ENCODE measurements around the gene BAHCC1. TPM values are rescaled to one million over a fixed set of nuclear protein-coding genes. Genes with fewer than 3 reads are reported as not detected.

Gene BAHCC1
- total and polyA plus RNA-seq, 2 of the 8 experiments (the other 6 are each of a cell fraction or from before 2014, with no cell fraction given) = 0.26 to 0.58 TPM

DNA sequence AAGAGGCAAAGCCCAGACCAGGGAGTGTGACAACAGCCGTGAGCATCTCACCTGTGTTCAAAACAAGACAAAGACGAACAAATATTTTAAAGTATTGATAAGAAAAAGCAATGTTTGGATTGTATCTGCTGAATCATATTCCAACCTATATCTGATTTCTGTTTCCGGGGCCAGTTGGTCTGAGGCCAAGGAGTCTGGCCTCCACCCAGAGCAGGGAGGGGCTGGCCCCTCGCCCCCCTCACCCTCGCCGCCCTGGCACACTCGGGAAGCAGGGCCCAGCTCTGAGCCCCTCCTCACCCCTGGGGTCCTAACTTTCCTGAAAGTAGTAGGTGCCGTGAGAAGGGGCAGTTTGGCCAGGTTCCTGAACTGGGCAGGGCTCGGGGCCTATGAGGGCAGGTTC is 69.3 kb downstream of the BAHCC1 start:
- CTCF ChIA-PET (ENCODE audit: partially characterized antibody) = interaction anchor here (1.7 kb wide), 1 partner anchor 24 kb away, joined by 4 read pairs; no protein-coding TSS in a partner anchor
- H3K4ac ChIP-seq (replicated peaks; ENCODE audit: insufficient read length, low read depth, low read length) = no peak overlapping the region
- H3K56ac ChIP-seq (replicated peaks; ENCODE audit: insufficient read length, low read depth, low read length) = no peak overlapping the region
- H3K14ac ChIP-seq (ENCODE audit: insufficient read length) = no peak overlapping the region
- H3K27me3 ChIP-seq (replicated peaks in 1 of 4; ENCODE audit: control insufficient read depth in 3 of 4, extremely low read depth in 1 of 4, insufficient read depth in 3 of 4, low read length in 3 of 4) = no peaks in the 10 kb centered on the region
- H3K18ac ChIP-seq (ENCODE audit: extremely low read depth, low read length) = no peak overlapping the region
- H2BK12ac ChIP-seq (ENCODE audit: low read depth, low read length) = no peak overlapping the region
- H4K5ac ChIP-seq (ENCODE audit: insufficient read length, low read depth, low read length) = no peak overlapping the region
- DNase-seq (ENCODE audit: low read depth in 1 of 2, low spot score in 2 of 2) = no peak
- no peak overlapping the region for H2BK120ac ChIP-seq (replicated peaks; ENCODE audit: low read depth, low read length)
- no peak overlapping the region for H2AFZ ChIP-seq (ENCODE audit: low read length)
- no peak overlapping the region; the same call in 1 of the 2 replicates for H4K8ac ChIP-seq (ENCODE audit: extremely low read depth, insufficient read depth, low read length)
- no peak for FAIRE-seq
- no peaks in the 10 kb centered on the region for H3K9me3 ChIP-seq (ENCODE audit: insufficient read depth in 2 of 2, low read depth in 1 of 2, low read length in 1 of 2)
- TF ChIP-seq CHD1 (IDR thresholded peaks at IDR 0.05; ENCODE audit: low read depth, low read length) (no peak), FOSL1 (IDR thresholded peaks at IDR 0.05; ENCODE audit: insufficient read depth, low read depth, low read length) (no peak), GTF2F1 (IDR thresholded peaks at IDR 0.05; ENCODE audit: borderline replicate concordance, low read depth, low read length) (no peak), MAFK (IDR thresholded peaks at IDR 0.05; ENCODE audit: low read depth, low read length) (no peak), TEAD4 (IDR thresholded peaks at IDR 0.05; ENCODE audit: low read depth, low read length) (no peak), ASH2L (IDR thresholded peaks at IDR 0.05; ENCODE audit: low read length) (no peak), POLR2AphosphoS5 (IDR thresholded peaks at IDR 0.05; ENCODE audit: low read depth, low read length) (no peak), EZH2 (IDR thresholded peaks at IDR 0.05; ENCODE audit: low read depth, low read length, severe bottlenecking) (no peak), NANOG (IDR thresholded peaks at IDR 0.05; ENCODE audit: insufficient read depth, low read depth, low read length, poor library complexity, severe bottlenecking) (no peak), CBX5 (IDR thresholded peaks at IDR 0.05; ENCODE audit: low read depth, low read length) (no peak), GABPA (IDR thresholded peaks at IDR 0.05; ENCODE audit: borderline replicate concordance, insufficient read depth, low read length) (no peak)
- TF ChIP-seq, protein P1, sequence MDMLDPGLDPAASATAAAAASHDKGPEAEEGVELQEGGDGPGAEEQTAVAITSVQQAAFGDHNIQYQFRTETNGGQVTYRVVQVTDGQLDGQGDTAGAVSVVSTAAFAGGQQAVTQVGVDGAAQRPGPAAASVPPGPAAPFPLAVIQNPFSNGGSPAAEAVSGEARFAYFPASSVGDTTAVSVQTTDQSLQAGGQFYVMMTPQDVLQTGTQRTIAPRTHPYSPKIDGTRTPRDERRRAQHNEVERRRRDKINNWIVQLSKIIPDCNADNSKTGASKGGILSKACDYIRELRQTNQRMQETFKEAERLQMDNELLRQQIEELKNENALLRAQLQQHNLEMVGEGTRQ (IDR thresholded peaks at IDR 0.05; ENCODE audit: low read length) = no peak
- POLR2A ChIA-PET (ENCODE audit: partially characterized antibody) = no interaction called here
- H2AK5ac ChIP-seq (ENCODE audit: low read depth, low read length) = no peak overlapping the region
- H4K20me1 ChIP-seq (replicated peaks in 1 of 2; ENCODE audit: control insufficient read depth in 1 of 2, insufficient read depth in 2 of 2, low read length in 2 of 2) = no peaks in the 10 kb centered on the region
- no peak overlapping the region for H2BK20ac ChIP-seq (ENCODE audit: low read length)
- H4K91ac ChIP-seq (replicated peaks; ENCODE audit: insufficient read length, low read length) = no peak overlapping the region
- no peak overlapping the region for H3K4me2 ChIP-seq (ENCODE audit: insufficient read depth in 1 of 2, low read depth in 2 of 2, low read length in 2 of 2)
- no peaks in the 10 kb centered on the region for H3K79me1 ChIP-seq (ENCODE audit: low read depth, low read length)
- H2BK15ac ChIP-seq (ENCODE audit: low read length) = no peak overlapping the region
- H3K36me3 ChIP-seq (ENCODE audit: control insufficient read depth in 2 of 4, insufficient read depth in 4 of 4, low read length in 3 of 4) = no peaks in the 10 kb centered on the region
- H3K79me2 ChIP-seq (ENCODE audit: control insufficient read depth in 1 of 2, insufficient read depth in 2 of 2, low read length in 2 of 2) = no peaks in the 10 kb centered on the region
- peaks cover 0 to 8% (median under 1%) of the 10 kb centered on the region in 4 experiments; a peak in 2 of 7 replicates for H3K4me1 ChIP-seq (replicated peaks in 1 of 4; ENCODE audit: control insufficient read depth in 3 of 4, insufficient read depth in 4 of 4, low read length in 3 of 4)
- H3K9ac ChIP-seq (replicated peaks in 1 of 4; ENCODE audit: extremely low read depth in 1 of 4, low read depth in 3 of 4, low read length in 3 of 4) = no peak overlapping the region
- no peak overlapping the region for H3K23ac ChIP-seq (ENCODE audit: insufficient read length)
- 80% methylated on average over 9 of the region's 9 CpGs; no CpG with 5 or more reads in 1 of the 2 experiments for WGBS, 2 experiments (ENCODE audit: extremely low coverage in 1 of 2, insufficient coverage in 1 of 2, insufficient read length in 1 of 2, insufficient replicate concordance in 2 of 2, low coverage in 1 of 2, low lambda C conversion rate in 2 of 2, missing lambda C conversion rate in 1 of 2)
- no peak overlapping the region for H3K27ac ChIP-seq (ENCODE audit: low read depth, low read length)
- no peaks in the 10 kb centered on the region for H3K23me2 ChIP-seq (ENCODE audit: low read depth, low read length)
- H3K4me3 ChIP-seq (ENCODE audit: extremely low read depth in 1 of 4, insufficient read depth in 2 of 4, low read depth in 3 of 4, low read length in 4 of 4) = no peak overlapping the region
- H2BK5ac ChIP-seq (ENCODE audit: low read depth, low read length) = no peak overlapping the region

All from H1 (cell line).